Fibroblast of lung (primary cell): ENCODE results near the gene TWNK. TPM values are rescaled to one million over a fixed set of nuclear protein-coding genes. Genes with fewer than 3 reads are reported as not detected.

ENCODE experiments used
- DNase-seq, 2 donors: peaks; one replicate each; pipeline versions ENCODE4 v3.0.0 to v3.0.0-alpha.2; 2010; ENCODE audit warnings: low read depth in 2 of 2
- H2AFZ ChIP-seq: 2 replicates; pipeline ENCODE4 v1.5.1; 2012; ENCODE audit warnings: low read length, control low read depth, inconsistent platforms
- H3K27ac ChIP-seq: 2 replicates; pipeline ENCODE4 v1.5.1; 2011; ENCODE audit warnings: low read length, control low read depth; ENCODE audit not compliant: insufficient read depth
- H3K27me3 ChIP-seq: 2 replicates; pipeline ENCODE4 v1.5.1; 2011; ENCODE audit warnings: mild to moderate bottlenecking, low read length; ENCODE audit not compliant: control insufficient read depth, insufficient read depth
- H3K36me3 ChIP-seq: 2 replicates; pipeline ENCODE4 v1.5.1; 2011; ENCODE audit warnings: low read length; ENCODE audit not compliant: control insufficient read depth, insufficient read depth
- H3K4me1 ChIP-seq: 2 replicates; pipeline ENCODE4 v1.5.1; 2011; ENCODE audit warnings: low read length; ENCODE audit not compliant: control insufficient read depth, insufficient read depth; ENCODE audit errors: extremely low read depth
- H3K4me2 ChIP-seq: 2 replicates; pipeline ENCODE4 v1.5.1; 2011; ENCODE audit warnings: low read length, control low read depth; ENCODE audit not compliant: insufficient read depth; ENCODE audit errors: extremely low read depth
- H3K4me3 ChIP-seq, 4 experiments: fragments of 200-600 bp in 1 of 4; sonication (generic) in 1 of 4; replicated peaks in 1 of 4; 2 replicates each; pipeline ENCODE4 v1.5.1; 2011 to 2016; ENCODE audit warnings: low read length in 4 of 4, low read depth in 3 of 4, mild to moderate bottlenecking in 3 of 4, control low read depth in 2 of 4, inconsistent platforms in 1 of 4, mixed read lengths in 1 of 4; ENCODE audit not compliant: insufficient read depth in 1 of 4; ENCODE audit errors: control extremely low read depth in 1 of 4
- H3K79me2 ChIP-seq: 2 replicates; pipeline ENCODE4 v1.5.1; 2012; ENCODE audit warnings: mild to moderate bottlenecking, low read length, inconsistent platforms; ENCODE audit not compliant: control insufficient read depth, insufficient read depth
- H3K9ac ChIP-seq: 2 replicates; pipeline ENCODE4 v1.5.1; 2011; ENCODE audit warnings: mild to moderate bottlenecking, low read length, control low read depth; ENCODE audit not compliant: insufficient read depth
- H3K9me3 ChIP-seq: 2 replicates; pipeline ENCODE4 v1.5.1; 2012; ENCODE audit warnings: low read depth, low read length; ENCODE audit not compliant: control insufficient read depth, insufficient read depth
- H4K20me1 ChIP-seq: 2 replicates; pipeline ENCODE4 v1.5.1; 2011; ENCODE audit warnings: low read length; ENCODE audit not compliant: control insufficient read depth, insufficient read depth; ENCODE audit errors: extremely low read depth
- CTCF ChIP-seq, 2 donors: IDR thresholded peaks in 1 of 2; conservative IDR thresholded peaks in 1 of 2; 1 replicate in 1 of 2; 2 replicates in 1 of 2; pipeline ENCODE4 v1.5.1; 2011 to 2012; ENCODE audit warnings: low read length in 2 of 2, control low read depth in 1 of 2, inconsistent platforms in 1 of 2, low read depth in 1 of 2, mild to moderate bottlenecking in 1 of 2
- EZH2 ChIP-seq: IDR thresholded peaks from 2 replicates; pipeline ENCODE4 v1.5.1; 2012; ENCODE audit warnings: low read length, control low read depth, mild to moderate bottlenecking; ENCODE audit errors: missing control alignments
- polyA plus RNA-seq, 2 donors: library from polyadenylated mRNA; depleted of rRNA in 1 of 2; stranded (reverse) in 1 of 2; unstranded in 1 of 2; fragments of >200 nt; gene quantifications; 2 replicates each; pipeline ENCODE4 v1.2.1, GENCODE V29; 2011 to 2012; ENCODE audit warnings: missing spikeins in 1 of 2
- total RNA-seq: library from RNA; depleted of rRNA; stranded (reverse); fragments of >200 nt; gene quantifications from 2 replicates; pipeline ENCODE4 v1.2.1, GENCODE V29; 2014

TWNK gene
- total and polyA plus RNA-seq, 2 donors (not counting 1 experiment from before 2014, with no cell fraction given), result 3.8 to 6.1 TPM

GRCh38 chr10:100986623-100986951, 756 bp upstream of the TWNK start:
- Histone ChIP-seq H3K4me2 (peak overlapping the region; percentile 57), H3K9ac (peak overlapping the region; percentile 81), H3K27me3 (no peaks in the 10 kb centered on the region), H2AFZ (peak overlapping the region; percentile 100), H3K36me3 (peaks cover 14% of the 10 kb centered on the region), H3K4me3 (peak overlapping the region; percentile 79 to 99 (median 98)), H4K20me1 (no peaks in the 10 kb centered on the region), H3K9me3 (no peaks in the 10 kb centered on the region), H3K27ac (peak overlapping the region; percentile 79), H3K79me2 (peaks cover 33% of the 10 kb centered on the region), H3K4me1 (peaks cover 8% of the 10 kb centered on the region)
- TF ChIP-seq CTCF (conservative IDR thresholded peaks at IDR 0.05 in 1 of 2, IDR thresholded peaks at IDR 0.05 in 1 of 2; ENCODE audit: low read depth in 1 of 2, low read length in 2 of 2), result no peak
- no peak for TF ChIP-seq EZH2
- no peak for DNase-seq

- peak overlapping the region; percentile 98 for H3K4me2 ChIP-seq
- peaks cover 33% of the 10 kb centered on the region for H3K79me2 ChIP-seq
- peak overlapping the region; percentile 79 to 99 (median 98) for H3K4me3 ChIP-seq
- H3K4me1 ChIP-seq, result peaks cover 8% of the 10 kb centered on the region
- TF ChIP-seq EZH2, result no peak
- TF ChIP-seq CTCF (conservative IDR thresholded peaks at IDR 0.05 in 1 of 2, IDR thresholded peaks at IDR 0.05 in 1 of 2; ENCODE audit: low read depth in 1 of 2, low read length in 2 of 2), result no peak
- H3K36me3 ChIP-seq, result peaks cover 16% of the 10 kb centered on the region
- no peak for DNase-seq
- H3K27me3 ChIP-seq, result no peaks in the 10 kb centered on the region
- H3K27ac ChIP-seq, result peak overlapping the region; percentile 79
- peak overlapping the region; percentile 44 for H3K9ac ChIP-seq
- H2AFZ ChIP-seq, result peak overlapping the region; percentile 100
- H3K9me3 ChIP-seq, result no peaks in the 10 kb centered on the region
- no peaks in the 10 kb centered on the region for H4K20me1 ChIP-seq
Measured at GRCh38 chr10:100987685-100988049, 324 bp downstream of the TWNK start.

- Histone ChIP-seq H3K4me3 (peak overlapping the region; percentile 79 to 99 (median 98)), H3K79me2 (peaks cover 33% of the 10 kb centered on the region)
- DNase-seq, result no peak
Measured at GRCh38 chr10:100988166-100988565, 823 bp downstream of the TWNK start.

More at GRCh38 chr10:100988166-100988565, 823 bp downstream of the TWNK start:
- H3K9me3 ChIP-seq, result no peaks in the 10 kb centered on the region
- no peak for TF ChIP-seq EZH2
- no peak for TF ChIP-seq CTCF (conservative IDR thresholded peaks at IDR 0.05 in 1 of 2, IDR thresholded peaks at IDR 0.05 in 1 of 2; ENCODE audit: low read depth in 1 of 2, low read length in 2 of 2)
- H3K4me1 ChIP-seq, result peaks cover 8% of the 10 kb centered on the region
- H3K27ac ChIP-seq, result peak overlapping the region; percentile 79
- peak overlapping the region; percentile 98 for H3K4me2 ChIP-seq
- no peaks in the 10 kb centered on the region for H3K27me3 ChIP-seq
- peaks cover 19% of the 10 kb centered on the region for H3K36me3 ChIP-seq
- no peak overlapping the region for H2AFZ ChIP-seq
- no peaks in the 10 kb centered on the region for H4K20me1 ChIP-seq
- H3K9ac ChIP-seq, result peak overlapping the region; percentile 28
